Measurements from ENCODE around the gene PHYHD1. TPM values are rescaled to one million over a fixed set of nuclear protein-coding genes. Genes with fewer than 3 reads are reported as not detected.

PHYHD1 gene
- total RNA-seq, 4 donors from 2014 or later, result 9.6 to 27.1 (median 25.4) TPM

DNA sequence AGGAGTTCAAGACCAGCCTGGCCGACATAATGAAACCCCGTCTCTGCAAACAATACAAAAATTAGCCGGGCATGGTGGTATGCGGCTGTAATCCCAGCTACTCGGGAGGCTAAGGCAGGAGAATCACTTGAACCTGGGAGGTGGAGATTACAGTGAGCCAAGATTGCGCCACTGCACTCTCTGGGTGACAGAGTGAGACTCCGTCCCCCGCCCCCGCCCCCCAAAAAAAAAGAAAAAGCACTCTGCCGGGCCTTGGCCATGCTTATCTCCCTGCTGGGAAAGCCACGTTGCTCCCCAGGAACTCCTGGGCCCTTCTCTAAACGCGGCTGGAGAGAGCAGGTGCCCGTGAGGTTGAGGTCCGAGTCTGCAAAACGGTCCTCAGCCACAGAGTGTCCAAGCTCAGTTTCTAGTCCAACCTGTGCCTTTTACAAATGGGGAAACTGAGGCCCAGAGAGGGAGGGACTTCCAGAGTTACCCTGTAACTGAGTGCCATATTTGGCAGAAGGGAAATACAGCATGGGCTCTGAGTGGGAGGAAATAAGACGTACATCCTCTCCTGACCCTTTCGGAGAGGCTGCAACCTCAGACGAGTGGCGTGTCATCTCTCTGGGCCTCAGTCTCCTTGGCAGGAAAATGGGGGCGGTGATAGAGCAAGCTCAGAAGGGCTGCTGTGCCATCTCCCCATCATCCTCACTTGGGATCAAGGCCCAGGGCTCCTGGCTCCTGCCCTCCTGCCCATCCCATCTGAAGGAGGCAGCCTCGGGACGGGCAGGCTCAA is 6.6 kb upstream of the PHYHD1 start:
- Histone ChIP-seq H3K4me3 (no peak overlapping the region), H3K36me3 (peaks cover 0 to 53% of the 10 kb centered on the region in 2 donors), H3K27ac (peak overlapping the region in 3 of 4 donors; percentile 74 to 84 (median 78)), H3K4me1 (peaks cover 0 to 93% (median 67%) of the 10 kb centered on the region in 3 donors), H3K9me3 (no peaks in the 10 kb centered on the region), H3K27me3 (no peaks in the 10 kb centered on the region)
- TF ChIP-seq POLR2AphosphoS5 (IDR thresholded peaks at IDR 0.05), result no peak
- TF ChIP-seq EP300 (IDR thresholded peaks at IDR 0.05), result no peak
- TF ChIP-seq, protein P1, sequence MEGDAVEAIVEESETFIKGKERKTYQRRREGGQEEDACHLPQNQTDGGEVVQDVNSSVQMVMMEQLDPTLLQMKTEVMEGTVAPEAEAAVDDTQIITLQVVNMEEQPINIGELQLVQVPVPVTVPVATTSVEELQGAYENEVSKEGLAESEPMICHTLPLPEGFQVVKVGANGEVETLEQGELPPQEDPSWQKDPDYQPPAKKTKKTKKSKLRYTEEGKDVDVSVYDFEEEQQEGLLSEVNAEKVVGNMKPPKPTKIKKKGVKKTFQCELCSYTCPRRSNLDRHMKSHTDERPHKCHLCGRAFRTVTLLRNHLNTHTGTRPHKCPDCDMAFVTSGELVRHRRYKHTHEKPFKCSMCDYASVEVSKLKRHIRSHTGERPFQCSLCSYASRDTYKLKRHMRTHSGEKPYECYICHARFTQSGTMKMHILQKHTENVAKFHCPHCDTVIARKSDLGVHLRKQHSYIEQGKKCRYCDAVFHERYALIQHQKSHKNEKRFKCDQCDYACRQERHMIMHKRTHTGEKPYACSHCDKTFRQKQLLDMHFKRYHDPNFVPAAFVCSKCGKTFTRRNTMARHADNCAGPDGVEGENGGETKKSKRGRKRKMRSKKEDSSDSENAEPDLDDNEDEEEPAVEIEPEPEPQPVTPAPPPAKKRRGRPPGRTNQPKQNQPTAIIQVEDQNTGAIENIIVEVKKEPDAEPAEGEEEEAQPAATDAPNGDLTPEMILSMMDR (IDR thresholded peaks at IDR 0.05), result no peak
- TF ChIP-seq POLR2A (IDR thresholded peaks at IDR 0.05), result no peak
- no peak for ATAC-seq
- 62 to 77% methylated on average over 4 to 6 of the region's 23 CpGs for WGBS, 2 donors (ENCODE audit: low coverage in 1 of 2)

DNA sequence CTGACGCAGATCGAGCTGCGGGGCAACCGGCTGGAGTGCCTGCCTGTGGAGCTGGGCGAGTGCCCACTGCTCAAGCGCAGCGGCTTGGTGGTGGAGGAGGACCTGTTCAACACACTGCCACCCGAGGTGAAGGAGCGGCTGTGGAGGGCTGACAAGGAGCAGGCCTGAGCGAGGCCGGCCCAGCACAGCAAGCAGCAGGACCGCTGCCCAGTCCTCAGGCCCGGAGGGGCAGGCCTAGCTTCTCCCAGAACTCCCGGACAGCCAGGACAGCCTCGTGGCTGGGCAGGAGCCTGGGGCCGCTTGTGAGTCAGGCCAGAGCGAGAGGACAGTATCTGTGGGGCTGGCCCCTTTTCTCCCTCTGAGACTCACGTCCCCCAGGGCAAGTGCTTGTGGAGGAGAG is 4.6 kb upstream of the PHYHD1 start:
- peak; percentile 55 for ATAC-seq
- Histone ChIP-seq H3K27ac (peak overlapping the region; percentile 37 to 84 (median 76)), H3K27me3 (no peaks in the 10 kb centered on the region), H3K9me3 (no peaks in the 10 kb centered on the region), H3K4me1 (peaks cover 0 to 93% (median 71%) of the 10 kb centered on the region in 3 donors), H3K4me3 (peak overlapping the region in 1 of 2 donors; percentile 3), H3K36me3 (peaks cover 0 to 37% of the 10 kb centered on the region in 2 donors)
- WGBS, 2 donors (ENCODE audit: low coverage in 1 of 2), result 67 to 80% methylated on average over 1 to 2 of the region's 18 CpGs
- TF ChIP-seq POLR2AphosphoS5 (IDR thresholded peaks at IDR 0.05) (no peak), POLR2A (IDR thresholded peaks at IDR 0.05) (no peak), EP300 (IDR thresholded peaks at IDR 0.05) (no peak)
- TF ChIP-seq, protein P1 (IDR thresholded peaks at IDR 0.05), result no peak

DNA sequence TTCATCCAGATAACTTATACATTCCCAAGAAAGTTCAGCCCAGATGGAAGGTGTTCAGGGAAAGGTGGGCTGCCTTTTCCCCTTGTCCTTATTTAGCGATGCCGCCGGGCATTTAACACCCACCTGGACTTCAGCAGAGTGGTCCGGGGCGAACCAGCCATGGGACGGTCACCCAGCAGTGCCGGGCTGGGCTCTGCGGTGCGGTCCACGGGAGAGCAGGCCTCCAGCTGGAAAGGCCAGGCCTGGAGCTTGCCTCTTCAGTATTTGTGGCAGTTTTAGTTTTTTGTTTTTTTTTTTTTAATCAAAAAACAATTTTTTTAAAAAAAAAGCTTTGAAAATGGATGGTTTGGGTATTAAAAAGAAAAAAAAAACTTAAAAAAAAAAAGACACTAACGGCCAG is 4.0 kb upstream of the PHYHD1 start:
- peak overlapping the region; percentile 37 to 84 (median 76) for H3K27ac ChIP-seq
- TF ChIP-seq EP300 (IDR thresholded peaks at IDR 0.05) (no peak), POLR2AphosphoS5 (IDR thresholded peaks at IDR 0.05) (no peak)
- H3K27me3 ChIP-seq, result no peaks in the 10 kb centered on the region
- H3K4me1 ChIP-seq, result peaks cover 0 to 93% (median 66%) of the 10 kb centered on the region in 3 donors
- no peak for ATAC-seq
- no peak overlapping the region for H3K4me3 ChIP-seq
- WGBS, 2 donors (ENCODE audit: low coverage in 1 of 2), result 67 to 69% methylated on average over 3 to 9 of the region's 11 CpGs
- H3K9me3 ChIP-seq, result no peaks in the 10 kb centered on the region
- H3K36me3 ChIP-seq, result peaks cover 0 to 37% of the 10 kb centered on the region in 2 donors

DNA sequence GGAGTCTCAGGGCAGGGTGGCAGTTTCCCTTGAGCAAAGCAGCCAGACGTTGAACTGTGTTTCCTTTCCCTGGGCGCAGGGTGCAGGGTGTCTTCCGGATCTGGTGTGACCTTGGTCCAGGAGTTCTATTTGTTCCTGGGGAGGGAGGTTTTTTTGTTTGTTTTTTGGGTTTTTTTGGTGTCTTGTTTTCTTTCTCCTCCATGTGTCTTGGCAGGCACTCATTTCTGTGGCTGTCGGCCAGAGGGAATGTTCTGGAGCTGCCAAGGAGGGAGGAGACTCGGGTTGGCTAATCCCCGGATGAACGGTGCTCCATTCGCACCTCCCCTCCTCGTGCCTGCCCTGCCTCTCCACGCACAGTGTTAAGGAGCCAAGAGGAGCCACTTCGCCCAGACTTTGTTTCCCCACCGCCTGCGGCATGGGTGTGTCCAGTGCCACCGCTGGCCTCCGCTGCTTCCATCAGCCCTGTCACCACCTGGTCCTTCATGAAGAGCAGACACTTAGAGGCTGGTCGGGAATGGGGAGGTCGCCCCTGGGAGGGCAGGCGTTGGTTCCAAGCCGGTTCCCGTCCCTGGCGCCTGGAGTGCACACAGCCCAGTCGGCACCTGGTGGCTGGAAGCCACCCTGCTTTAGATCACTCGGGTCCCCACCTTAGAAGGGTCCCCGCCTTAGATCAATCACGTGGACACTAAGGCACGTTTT is 3.5 kb upstream of the PHYHD1 start:
- 8 to 24% methylated on average over 8 to 10 of the region's 26 CpGs for WGBS, 2 donors (ENCODE audit: low coverage in 1 of 2)
- no peak overlapping the region for H3K4me3 ChIP-seq
- peak; percentile 63 for ATAC-seq

DNA sequence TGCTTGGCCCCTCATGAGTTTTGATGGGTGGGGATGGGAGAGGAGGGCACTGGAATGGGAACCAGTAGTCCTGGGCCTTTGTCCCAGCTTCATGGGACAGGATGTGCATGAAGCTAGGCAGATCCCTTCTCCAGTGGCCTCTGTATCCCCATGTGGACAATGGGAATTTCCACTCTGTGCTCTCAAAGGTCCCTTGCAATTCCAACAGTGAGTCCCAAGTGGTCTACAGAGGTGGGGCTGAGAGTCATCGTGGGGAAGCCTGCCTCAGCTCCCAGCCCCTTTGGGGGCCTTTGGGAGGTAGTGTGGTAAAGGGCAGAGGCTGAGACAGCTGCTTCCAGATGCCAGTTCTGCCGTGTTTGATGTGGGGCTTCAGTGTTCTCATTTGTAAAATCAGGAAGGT is 1.9 kb upstream of the PHYHD1 start:
- peaks cover 0 to 93% (median 50%) of the 10 kb centered on the region in 3 donors for H3K4me1 ChIP-seq

More for the DNA sequence above, 3.5 kb upstream of the PHYHD1 start:
- Histone ChIP-seq H3K9me3 (no peaks in the 10 kb centered on the region), H3K27ac (peak overlapping the region; percentile 37 to 84 (median 78)), H3K27me3 (no peaks in the 10 kb centered on the region), H3K36me3 (peaks cover 0 to 37% of the 10 kb centered on the region in 2 donors), H3K4me1 (peaks cover 0 to 93% (median 60%) of the 10 kb centered on the region in 3 donors)
- TF ChIP-seq POLR2A (IDR thresholded peaks at IDR 0.05) (no peak), POLR2AphosphoS5 (IDR thresholded peaks at IDR 0.05) (peak; percentile 47)

More for the DNA sequence above, 1.9 kb upstream of the PHYHD1 start:
- Histone ChIP-seq H3K9me3 (no peaks in the 10 kb centered on the region), H3K27ac (peak overlapping the region in 3 of 4 donors; percentile 56 to 89 (median 86)), H3K4me3 (no peak overlapping the region), H3K36me3 (peaks cover 0 to 37% of the 10 kb centered on the region in 2 donors), H3K27me3 (no peaks in the 10 kb centered on the region)
- no peak for ATAC-seq
- WGBS, 2 donors (ENCODE audit: low coverage in 1 of 2), result 60 to 80% methylated on average over 1 of the region's 2 CpGs
- TF ChIP-seq EP300 (IDR thresholded peaks at IDR 0.05) (no peak), POLR2A (IDR thresholded peaks at IDR 0.05) (no peak), POLR2AphosphoS5 (IDR thresholded peaks at IDR 0.05) (no peak)
- TF ChIP-seq, protein P1 (IDR thresholded peaks at IDR 0.05), result no peak
